ENCODE results near the gene LRFN3.
"Not testable (repeated sequence)": the region's sequence is repeated elsewhere in the genome, so short reads cannot be mapped to it uniquely, and the experiment has no call there.

The LRFN3 gene

DNA sequence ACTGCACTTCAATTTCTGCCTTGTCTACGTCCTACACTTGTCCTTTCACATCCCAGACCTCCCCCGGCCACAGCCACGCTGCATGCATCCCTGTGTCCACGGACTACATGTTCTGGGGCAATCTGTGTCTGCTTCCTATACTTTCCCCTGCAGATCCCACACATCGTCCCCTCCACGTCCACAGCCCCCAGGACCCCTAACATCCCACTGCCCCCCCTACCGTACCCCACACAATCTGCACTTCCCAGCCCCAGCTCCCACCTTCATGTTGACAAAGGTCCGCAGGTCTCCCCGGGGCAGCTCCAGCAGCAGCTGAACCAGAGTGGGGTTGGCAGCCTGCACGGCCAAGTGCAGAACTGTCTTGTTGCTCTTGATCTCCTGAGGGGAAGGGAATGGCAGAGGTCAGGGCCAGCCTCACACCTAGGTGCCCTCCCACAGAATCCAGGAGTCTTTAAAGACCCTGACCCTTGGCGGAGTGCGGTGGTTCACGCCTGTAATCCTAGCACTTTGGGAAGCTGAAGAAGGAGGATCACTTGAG lies 46.0 kb upstream of the LRFN3 start:
- Histone ChIP-seq H3K18ac (ENCODE audit: low read length) (no peak overlapping the region), H4K12ac (ENCODE audit: low read depth, low read length) (no peak overlapping the region), H3K14ac (ENCODE audit: low read length) (no peak overlapping the region), H2BK5ac (ENCODE audit: low read depth, low read length, poor library complexity) (no peak overlapping the region), H3K4ac (ENCODE audit: low read depth, low read length) (no peak overlapping the region), H2BK12ac (ENCODE audit: low read length) (no peak overlapping the region), H3K4me3 (ENCODE audit: low read depth, low read length) (peak overlapping the region; percentile 13), H3K4me1 (ENCODE audit: control insufficient read depth in 1 of 2, insufficient read depth in 2 of 2, low read length in 2 of 2) (no peaks in the 10 kb centered on the region), H3K79me2 (ENCODE audit: control insufficient read depth, insufficient read depth, low read length, poor library complexity) (no peaks in the 10 kb centered on the region), H2AK5ac (ENCODE audit: low read length) (no peak overlapping the region), H3K27ac (ENCODE audit: low read depth, low read length) (no peak overlapping the region), H3K9me3 (ENCODE audit: insufficient read depth, low read depth, low read length) (no peaks in the 10 kb centered on the region), H2BK120ac (ENCODE audit: insufficient read depth, low read length, poor library complexity) (no peak overlapping the region), H3K9ac (ENCODE audit: low read length) (no peak overlapping the region), H4K8ac (ENCODE audit: low read depth, low read length) (no peak overlapping the region), H3K36me3 (ENCODE audit: control insufficient read depth in 1 of 2, insufficient read depth in 2 of 2, low read length in 2 of 2) (peaks cover 43 to 45% of the 10 kb centered on the region in 2 experiments), H2AFZ (ENCODE audit: insufficient read depth, low read length, poor library complexity) (no peak overlapping the region), H4K91ac (ENCODE audit: low read depth, low read length) (no peak overlapping the region), H3K79me1 (ENCODE audit: low read length) (no peaks in the 10 kb centered on the region), H3K23ac (ENCODE audit: low read length) (no peak overlapping the region), H3K27me3 (ENCODE audit: insufficient read depth, low read length) (no peaks in the 10 kb centered on the region), H3K4me2 (ENCODE audit: low read length) (no peak overlapping the region)
- WGBS (ENCODE audit: extremely low coverage, insufficient coverage, insufficient read length), result no CpG with 5 or more reads among the region's 13 CpGs
- no peak for DNase-seq

- not testable (repeated sequence) for H3K18ac ChIP-seq (ENCODE audit: low read length); H3K79me2 ChIP-seq (ENCODE audit: control insufficient read depth, insufficient read depth, low read length, poor library complexity); H2AK5ac ChIP-seq (ENCODE audit: low read length); H3K27me3 ChIP-seq (ENCODE audit: insufficient read depth, low read length); H3K14ac ChIP-seq (ENCODE audit: low read length); H3K23ac ChIP-seq (ENCODE audit: low read length); H2AFZ ChIP-seq (ENCODE audit: insufficient read depth, low read length, poor library complexity); H3K4me3 ChIP-seq (ENCODE audit: low read depth, low read length); H2BK12ac ChIP-seq (ENCODE audit: low read length); H3K27ac ChIP-seq (ENCODE audit: low read depth, low read length); H4K12ac ChIP-seq (ENCODE audit: low read depth, low read length); H2BK5ac ChIP-seq (ENCODE audit: low read depth, low read length, poor library complexity); H2BK120ac ChIP-seq (ENCODE audit: insufficient read depth, low read length, poor library complexity); H3K4ac ChIP-seq (ENCODE audit: low read depth, low read length); DNase-seq; H3K9me3 ChIP-seq (ENCODE audit: insufficient read depth, low read depth, low read length); H3K9ac ChIP-seq (ENCODE audit: low read length); H3K79me1 ChIP-seq (ENCODE audit: low read length); H3K4me1 ChIP-seq (ENCODE audit: control insufficient read depth in 1 of 2, insufficient read depth in 2 of 2, low read length in 2 of 2); H4K8ac ChIP-seq (ENCODE audit: low read depth, low read length); H3K4me2 ChIP-seq (ENCODE audit: low read length); H4K91ac ChIP-seq (ENCODE audit: low read depth, low read length)
- no CpG with 5 or more reads among the region's 3 CpGs for WGBS (ENCODE audit: extremely low coverage, insufficient coverage, insufficient read length)
- H3K36me3 ChIP-seq (ENCODE audit: control insufficient read depth in 1 of 2, insufficient read depth in 2 of 2, low read length in 2 of 2), result peaks cover 55 to 61% of the 10 kb centered on the region in 2 experiments
These were observed 44.4 kb upstream of the LRFN3 start for GRCh38 chr19:35891819-35892218.

DNA sequence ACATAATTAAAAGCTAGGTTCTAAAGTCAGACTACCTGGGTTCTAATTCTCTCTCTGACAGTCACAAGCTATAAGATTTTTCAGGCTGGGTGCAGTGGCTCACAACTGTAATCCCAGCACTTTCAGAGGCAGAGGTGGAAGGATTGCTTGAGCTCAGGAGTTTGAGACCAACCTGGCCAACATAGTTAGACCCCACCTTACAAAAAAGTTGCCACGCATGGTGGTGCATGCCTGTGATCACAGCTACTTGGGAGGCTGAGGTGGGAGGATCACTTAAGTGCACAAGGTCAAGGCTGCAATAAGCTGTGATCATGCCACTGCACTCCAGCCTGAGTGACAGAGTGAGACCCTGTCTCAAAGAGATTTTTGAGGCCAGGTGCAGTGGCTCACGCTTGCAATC lies 41.8 kb upstream of the LRFN3 start:
- WGBS (ENCODE audit: extremely low coverage, insufficient coverage, insufficient read length), result no CpG with 5 or more reads among the region's 2 CpGs
- no peak overlapping the region for H2AK5ac ChIP-seq (ENCODE audit: low read length)

GRCh38 chr19:35895911-35896642 lies 40.1 kb upstream of the LRFN3 start:
- DNase-seq, result no peak
- Histone ChIP-seq H3K4me2 (ENCODE audit: low read length) (no peak overlapping the region), H3K4me3 (ENCODE audit: low read depth, low read length) (peak overlapping the region; percentile 10), H3K14ac (ENCODE audit: low read length) (no peak overlapping the region), H2BK12ac (ENCODE audit: low read length) (no peak overlapping the region), H3K79me1 (ENCODE audit: low read length) (peaks cover 13% of the 10 kb centered on the region), H2AFZ (ENCODE audit: insufficient read depth, low read length, poor library complexity) (no peak overlapping the region), H2BK5ac (ENCODE audit: low read depth, low read length, poor library complexity) (no peak overlapping the region), H3K23ac (ENCODE audit: low read length) (no peak overlapping the region), H3K4me1 (ENCODE audit: control insufficient read depth in 1 of 2, insufficient read depth in 2 of 2, low read length in 2 of 2) (peaks cover 3 to 9% of the 10 kb centered on the region in 2 experiments), H3K79me2 (ENCODE audit: control insufficient read depth, insufficient read depth, low read length, poor library complexity) (peaks cover 8% of the 10 kb centered on the region), H3K4ac (ENCODE audit: low read depth, low read length) (no peak overlapping the region), H3K18ac (ENCODE audit: low read length) (no peak overlapping the region), H3K36me3 (ENCODE audit: control insufficient read depth in 1 of 2, insufficient read depth in 2 of 2, low read length in 2 of 2) (peaks cover 30 to 46% of the 10 kb centered on the region in 2 experiments), H3K9ac (ENCODE audit: low read length) (no peak overlapping the region), H2AK5ac (ENCODE audit: low read length) (no peak overlapping the region), H4K91ac (ENCODE audit: low read depth, low read length) (no peak overlapping the region), H2BK120ac (ENCODE audit: insufficient read depth, low read length, poor library complexity) (no peak overlapping the region), H4K12ac (ENCODE audit: low read depth, low read length) (no peak overlapping the region), H3K9me3 (ENCODE audit: insufficient read depth, low read depth, low read length) (no peaks in the 10 kb centered on the region), H4K8ac (ENCODE audit: low read depth, low read length) (no peak overlapping the region), H3K27ac (ENCODE audit: low read depth, low read length) (no peak overlapping the region), H3K27me3 (ENCODE audit: insufficient read depth, low read length) (no peaks in the 10 kb centered on the region)
- WGBS (ENCODE audit: extremely low coverage, insufficient coverage, insufficient read length), result no CpG with 5 or more reads among the region's 21 CpGs

More for the DNA sequence above, 41.8 kb upstream of the LRFN3 start:
- Histone ChIP-seq H3K27me3 (ENCODE audit: insufficient read depth, low read length) (no peaks in the 10 kb centered on the region), H4K12ac (ENCODE audit: low read depth, low read length) (no peak overlapping the region), H3K79me2 (ENCODE audit: control insufficient read depth, insufficient read depth, low read length, poor library complexity) (peaks cover 3% of the 10 kb centered on the region), H2BK5ac (ENCODE audit: low read depth, low read length, poor library complexity) (no peak overlapping the region), H2BK12ac (ENCODE audit: low read length) (no peak overlapping the region), H3K79me1 (ENCODE audit: low read length) (peaks cover 3% of the 10 kb centered on the region), H3K9me3 (ENCODE audit: insufficient read depth, low read depth, low read length) (no peaks in the 10 kb centered on the region), H3K9ac (ENCODE audit: low read length) (no peak overlapping the region), H3K23ac (ENCODE audit: low read length) (no peak overlapping the region), H3K14ac (ENCODE audit: low read length) (no peak overlapping the region), H3K36me3 (ENCODE audit: control insufficient read depth in 1 of 2, insufficient read depth in 2 of 2, low read length in 2 of 2) (peaks cover 43 to 58% of the 10 kb centered on the region in 2 experiments), H4K8ac (ENCODE audit: low read depth, low read length) (no peak overlapping the region), H3K4ac (ENCODE audit: low read depth, low read length) (no peak overlapping the region), H3K27ac (ENCODE audit: low read depth, low read length) (no peak overlapping the region), H2AFZ (ENCODE audit: insufficient read depth, low read length, poor library complexity) (no peak overlapping the region), H4K91ac (ENCODE audit: low read depth, low read length) (no peak overlapping the region), H3K18ac (ENCODE audit: low read length) (no peak overlapping the region), H3K4me3 (ENCODE audit: low read depth, low read length) (no peak overlapping the region), H3K4me1 (ENCODE audit: control insufficient read depth in 1 of 2, insufficient read depth in 2 of 2, low read length in 2 of 2) (peaks cover 0 to 5% of the 10 kb centered on the region in 2 experiments), H2BK120ac (ENCODE audit: insufficient read depth, low read length, poor library complexity) (no peak overlapping the region), H3K4me2 (ENCODE audit: low read length) (no peak overlapping the region)
- DNase-seq, result no peak
